GM13977 (cell line): Measurements from ENCODE around the gene NF1.

Experiments
- DNase-seq: peaks from one replicate; pipeline ENCODE4 v3.0.0; 2012; ENCODE audit warnings: low spot score
- CTCF ChIP-seq: IDR thresholded peaks from 2 replicates; pipeline ENCODE4 v1.5.1; 2012; ENCODE audit warnings: mild to moderate bottlenecking, control low read depth; ENCODE audit not compliant: insufficient read depth; ENCODE audit errors: extremely low read depth, missing control alignments
- in situ Hi-C: fragments of 300-500 bp; cut with MboI; formaldehyde crosslinking; loops from one replicate; pipeline ENCODE4 v1.12.0; 2022; ENCODE audit warnings: low sequenced_read_pairs, low pct_unique_long_range_greater_than_20kb, mixed read lengths, inconsistent platforms; ENCODE audit not compliant: unreplicated experiment

NF1 gene

GRCh38 chr17:31067691-31068184 is 27.0 kb upstream of the NF1 start:
- no peak for TF ChIP-seq CTCF
- DNase-seq: no peak
- in situ Hi-C loops: no loop called here

GRCh38 chr17:31068291-31068690 is 26.5 kb upstream of the NF1 start:
- peak; percentile 62 for TF ChIP-seq CTCF
- peak; percentile 55 for DNase-seq
- in situ Hi-C loops: no loop called here

GRCh38 chr17:31072186-31072585 is 22.6 kb upstream of the NF1 start:
- TF ChIP-seq CTCF: no peak
- in situ Hi-C loops: no loop called here
- no peak for DNase-seq

- in situ Hi-C loops: no loop called here
- no peak for DNase-seq
- TF ChIP-seq CTCF: no peak
Observed at GRCh38 chr17:31073411-31073810, 21.4 kb upstream of the NF1 start.

- no peak for TF ChIP-seq CTCF
- in situ Hi-C loops: no loop called here
- no peak for DNase-seq
Observed at GRCh38 chr17:31074772-31075555, 19.8 kb upstream of the NF1 start.

- no peak for TF ChIP-seq CTCF
- no peak for DNase-seq
- in situ Hi-C loops: no loop called here
Observed at GRCh38 chr17:31078290-31078689, 16.5 kb upstream of the NF1 start.
